GM19238 (cell line): ENCODE measurements around the gene PARD6B.
"Not testable (repeated sequence)": the region's sequence is repeated elsewhere in the genome, so short reads cannot be mapped to it uniquely, and the experiment has no call there.

Experiments
- DNase-seq: peaks from one replicate; pipeline ENCODE4 v3.0.0; 2011; ENCODE audit warnings: low spot score; ENCODE audit not compliant: insufficient read length

PARD6B gene

DNA sequence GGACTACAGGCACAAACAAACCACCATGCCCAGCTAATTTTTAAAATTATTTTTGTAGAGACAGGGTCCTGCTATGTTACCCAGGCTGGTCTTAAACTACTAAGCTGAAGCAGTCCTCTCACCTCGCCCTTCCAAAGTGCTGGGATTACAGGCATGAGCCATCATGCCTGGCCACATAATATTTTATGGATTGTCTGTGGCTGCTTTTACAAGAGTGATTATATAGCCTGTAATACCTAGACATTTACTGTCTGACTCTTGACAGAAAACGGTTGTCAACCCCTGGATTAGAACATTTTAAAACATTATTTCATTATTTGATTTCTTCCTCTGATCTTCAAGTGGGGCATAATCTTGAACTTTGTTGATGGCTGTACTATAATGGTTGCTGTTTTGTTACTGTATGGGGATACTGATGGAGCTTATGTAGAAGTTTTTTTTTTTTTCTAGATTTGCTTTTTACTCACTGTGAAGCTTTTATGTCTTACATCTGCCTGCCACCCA, 14.3 kb downstream of the PARD6B start:
- no peak for DNase-seq

DNA sequence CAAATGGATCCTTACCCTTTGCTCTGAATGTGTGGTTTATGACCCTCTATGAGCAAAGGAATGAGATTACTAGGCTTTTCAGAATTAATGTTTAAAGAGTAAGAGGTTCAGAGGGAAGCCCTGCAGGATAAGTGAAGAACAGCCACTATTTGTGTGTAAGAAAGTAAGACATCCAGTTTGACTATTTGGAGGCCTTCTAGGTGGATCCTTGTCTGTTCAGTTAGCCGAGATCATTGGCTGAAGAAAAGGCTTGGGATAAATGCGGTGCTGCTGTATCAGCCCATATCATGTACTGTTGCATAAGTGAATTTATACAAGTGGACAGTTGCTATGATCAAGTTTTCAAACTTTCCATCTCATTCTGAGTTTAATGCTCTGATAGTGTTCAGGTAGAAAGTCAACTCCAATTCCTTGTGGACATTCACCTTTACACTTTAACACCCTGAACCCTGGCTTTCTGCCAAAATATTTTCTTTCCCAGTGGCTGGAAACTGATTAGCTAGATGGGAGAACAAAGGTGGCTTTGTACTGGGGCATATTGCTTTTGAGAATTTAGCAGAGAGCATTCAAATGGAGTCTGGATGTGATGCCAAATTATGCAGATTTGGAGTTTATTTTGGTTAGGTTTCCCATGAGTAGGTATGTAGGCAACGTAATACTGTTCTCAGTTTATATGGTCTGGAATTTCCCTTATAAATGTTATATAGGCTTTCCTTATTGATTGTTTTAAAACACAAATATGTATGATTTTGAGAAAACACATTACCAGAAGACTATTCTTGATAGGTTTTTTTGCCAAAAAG, 15.0 kb downstream of the PARD6B start:
- no peak for DNase-seq

DNA sequence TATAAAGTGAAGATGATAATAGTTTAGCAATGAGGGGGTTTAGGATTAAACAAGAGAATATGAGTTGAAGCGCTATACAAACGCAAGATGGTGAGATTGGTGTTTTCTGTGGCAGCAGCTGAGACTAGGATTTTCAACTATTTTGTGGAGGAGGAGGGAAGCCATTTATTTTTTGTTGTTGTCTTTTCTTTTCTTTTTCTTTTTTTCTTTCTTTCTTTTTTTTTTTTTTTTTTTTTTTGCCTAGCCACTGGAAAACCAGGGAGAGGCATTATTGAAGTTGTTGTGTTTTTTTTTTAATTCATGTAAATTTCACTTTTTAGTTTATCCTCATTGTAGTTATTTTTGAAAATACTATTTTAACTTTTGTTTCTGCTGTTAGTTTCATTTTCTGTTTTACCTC, 15.9 kb downstream of the PARD6B start:
- DNase-seq = no peak

DNA sequence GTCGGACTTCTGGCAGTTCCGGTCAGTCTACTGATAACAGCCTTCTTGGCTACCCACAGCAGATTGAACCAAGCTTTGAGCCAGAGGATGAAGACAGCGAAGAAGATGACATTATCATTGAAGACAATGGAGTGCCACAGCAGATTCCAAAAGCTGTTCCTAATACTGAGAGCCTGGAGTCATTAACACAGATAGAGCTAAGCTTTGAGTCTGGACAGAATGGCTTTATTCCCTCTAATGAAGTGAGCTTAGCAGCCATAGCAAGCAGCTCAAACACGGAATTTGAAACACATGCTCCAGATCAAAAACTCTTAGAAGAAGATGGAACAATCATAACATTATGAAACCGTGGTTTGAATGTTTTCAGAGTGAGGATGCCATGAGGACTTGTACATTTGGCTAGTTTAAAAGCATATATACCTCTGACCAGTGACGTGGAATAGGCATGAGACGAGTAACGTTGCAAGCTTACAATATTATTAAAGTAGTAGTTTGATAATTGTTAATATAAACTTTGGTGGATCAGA, 18.8 kb downstream of the PARD6B start:
- DNase-seq = no peak

DNA sequence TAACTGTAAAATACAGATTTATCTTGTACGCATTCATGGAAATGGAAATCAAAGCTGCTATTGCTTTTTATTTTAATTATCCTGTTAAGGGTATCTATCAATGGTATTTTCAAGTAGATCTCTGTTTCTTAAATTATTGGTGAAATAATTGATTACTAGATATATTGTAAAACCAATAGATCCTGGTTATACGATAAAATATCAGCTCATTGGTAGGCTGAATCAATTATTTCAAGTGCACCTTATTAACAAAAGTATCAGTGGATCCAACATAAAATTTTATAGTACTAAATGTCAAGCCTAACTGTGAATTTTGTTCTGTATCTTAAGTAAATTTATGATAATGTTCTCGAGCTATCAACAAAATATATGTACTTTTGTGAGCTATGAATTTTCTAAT, 21.8 kb downstream of the PARD6B start:
- DNase-seq = no peak

- DNase-seq = no peak
Measured at GRCh38 chr20:50754420-50754819, 23.0 kb downstream of the PARD6B start.

DNA sequence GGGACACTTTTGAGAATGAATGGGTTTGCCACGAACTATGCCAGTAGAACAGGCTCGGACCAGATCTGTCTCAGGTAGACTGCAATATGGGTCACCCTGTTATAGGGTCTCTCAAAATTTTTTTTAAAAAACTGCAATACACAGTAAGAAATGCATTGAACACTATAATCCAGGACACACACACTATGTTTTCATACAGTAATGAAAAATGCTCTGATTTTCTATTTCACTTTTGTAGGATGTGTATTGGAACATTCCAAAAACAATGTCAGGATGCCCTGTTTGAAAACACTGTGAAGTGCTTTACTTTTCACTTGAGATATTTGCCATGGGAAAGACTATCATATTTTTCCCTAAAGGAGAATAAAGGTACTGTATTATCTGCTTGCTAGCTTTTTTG, 25.1 kb downstream of the PARD6B start:
- DNase-seq = no peak

- DNase-seq = no peak
Measured at GRCh38 chr20:50758469-50758868, 27.1 kb downstream of the PARD6B start.

GRCh38 chr20:50758992-50759391, 27.6 kb downstream of the PARD6B start:
- DNase-seq = no peak

- no peak for DNase-seq
Measured at GRCh38 chr20:50759678-50760077, 28.3 kb downstream of the PARD6B start.

- DNase-seq = no peak
Measured at GRCh38 chr20:50762045-50762422, 30.7 kb downstream of the PARD6B start.

DNA sequence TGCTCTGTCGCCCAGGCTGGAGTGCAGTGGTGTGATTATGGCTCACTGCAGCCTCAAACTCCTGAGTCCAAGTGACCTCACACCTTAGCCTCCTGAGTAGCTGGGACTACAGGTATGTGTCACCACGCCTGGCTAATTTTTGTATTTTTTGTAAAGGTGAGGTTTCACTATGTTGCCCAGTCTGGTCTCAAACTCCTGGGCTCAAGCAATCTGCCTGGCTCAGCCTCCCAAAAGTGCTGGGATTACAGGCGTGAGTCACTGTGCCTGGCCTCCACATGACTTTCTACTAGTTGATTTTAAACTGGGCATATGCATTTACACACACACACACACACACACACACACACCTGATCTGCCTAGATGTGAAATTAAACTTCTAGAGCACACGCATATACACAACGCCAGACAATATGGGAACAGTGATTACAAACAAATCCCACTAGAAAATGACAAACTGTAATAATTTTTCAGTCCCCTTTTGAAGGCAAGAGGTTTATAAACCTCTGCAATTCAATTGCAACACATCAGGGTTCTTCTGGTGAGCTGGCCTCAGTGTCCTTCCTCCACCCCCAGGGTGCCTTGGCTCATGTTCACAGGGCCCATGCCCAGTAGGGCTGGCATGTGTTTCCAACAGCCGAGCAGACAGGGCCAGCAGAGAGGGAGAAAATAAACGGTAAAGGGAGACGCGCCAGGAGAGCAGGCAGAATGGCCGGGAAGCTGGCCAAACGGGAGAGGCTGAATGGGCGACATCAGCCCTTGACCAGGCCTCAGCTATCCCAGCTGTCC, 31.2 kb downstream of the PARD6B start:
- DNase-seq = no peak

DNA sequence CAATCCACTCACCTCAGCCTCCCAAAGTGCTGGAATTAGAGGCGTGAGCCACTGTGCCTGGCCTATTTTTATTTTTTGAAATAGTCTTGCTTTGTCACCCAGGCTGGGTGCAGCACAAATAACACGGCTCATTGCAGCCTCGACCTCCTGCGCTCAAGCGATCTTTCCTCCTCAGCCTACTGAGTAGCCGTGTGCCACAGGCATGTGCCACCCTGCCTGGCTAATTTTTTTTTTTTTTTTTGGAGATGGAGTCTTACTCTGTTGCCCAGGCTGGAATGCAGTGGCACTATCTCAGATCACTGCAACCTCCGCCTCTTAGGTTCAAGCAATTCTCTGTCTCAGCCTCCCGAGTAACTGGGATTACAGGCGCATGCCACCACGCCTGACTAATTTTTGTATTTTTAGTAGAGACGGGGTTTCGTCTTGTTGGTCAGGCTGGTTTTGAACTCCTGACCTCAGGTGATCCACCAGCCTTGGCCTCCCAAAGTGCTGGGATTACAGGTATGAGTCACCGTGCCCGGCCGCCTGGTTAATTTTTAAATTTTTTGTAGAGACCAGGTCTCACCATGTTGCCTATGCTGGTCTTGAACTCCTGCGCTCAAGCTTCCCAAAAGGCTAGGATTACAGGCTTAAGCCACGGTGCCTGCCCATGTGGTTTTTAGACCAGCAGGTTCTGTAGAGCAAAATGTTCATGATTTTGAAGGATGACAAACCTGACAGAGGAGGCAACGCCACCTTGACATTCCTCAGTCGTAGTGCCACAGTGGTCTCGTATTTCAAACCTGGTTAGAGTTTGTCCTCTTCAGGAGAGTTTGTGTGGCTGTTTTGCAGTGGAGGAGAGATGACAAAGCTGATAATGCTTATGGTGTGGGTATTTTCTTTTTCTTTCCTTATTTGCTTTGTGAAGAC, 32.4 kb downstream of the PARD6B start:
- not testable (repeated sequence) for DNase-seq

DNA sequence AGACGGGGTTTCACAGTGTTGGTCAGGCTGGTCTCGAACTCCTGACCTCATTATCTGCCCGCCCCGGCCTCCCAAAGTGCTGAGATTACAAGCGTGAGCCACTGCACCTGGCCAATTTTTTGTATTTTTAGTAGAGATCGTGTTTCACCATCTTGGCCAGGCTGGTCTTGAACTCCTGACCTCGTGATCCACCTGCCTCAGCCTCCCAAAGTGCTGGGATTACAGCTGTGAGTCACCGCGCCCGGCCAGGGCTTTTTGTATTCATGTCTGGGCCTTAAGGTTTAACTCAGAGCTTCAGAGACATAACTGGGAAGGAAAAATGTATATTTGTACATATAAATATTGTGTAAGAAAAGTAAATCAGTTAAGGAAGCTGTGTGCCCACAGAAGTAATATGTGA, 33.9 kb downstream of the PARD6B start:
- DNase-seq = not testable (repeated sequence)

DNA sequence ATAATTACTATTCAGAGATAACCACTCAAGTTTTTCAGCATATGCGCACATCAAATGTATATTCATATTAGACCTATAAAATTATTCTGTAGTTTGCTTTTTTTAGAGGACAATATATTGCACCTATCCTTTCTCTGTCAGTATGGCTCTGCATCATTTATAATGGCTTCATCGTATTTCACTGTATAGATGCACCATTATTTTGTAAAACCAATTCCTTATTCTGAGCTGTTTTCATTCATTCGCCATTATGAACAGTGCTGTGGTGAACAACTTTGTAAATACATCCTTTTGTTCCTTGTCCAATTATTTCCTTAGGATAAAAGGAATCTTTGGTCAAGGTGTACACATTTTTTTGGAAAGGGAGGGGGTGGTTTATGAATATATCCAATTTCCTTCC, 34.3 kb downstream of the PARD6B start:
- no peak for DNase-seq

- DNase-seq = not testable (repeated sequence)
Measured at GRCh38 chr20:50766955-50767809, 35.8 kb downstream of the PARD6B start.

- not testable (repeated sequence) for DNase-seq
Measured at GRCh38 chr20:50768991-50769390, 37.6 kb downstream of the PARD6B start.

DNA sequence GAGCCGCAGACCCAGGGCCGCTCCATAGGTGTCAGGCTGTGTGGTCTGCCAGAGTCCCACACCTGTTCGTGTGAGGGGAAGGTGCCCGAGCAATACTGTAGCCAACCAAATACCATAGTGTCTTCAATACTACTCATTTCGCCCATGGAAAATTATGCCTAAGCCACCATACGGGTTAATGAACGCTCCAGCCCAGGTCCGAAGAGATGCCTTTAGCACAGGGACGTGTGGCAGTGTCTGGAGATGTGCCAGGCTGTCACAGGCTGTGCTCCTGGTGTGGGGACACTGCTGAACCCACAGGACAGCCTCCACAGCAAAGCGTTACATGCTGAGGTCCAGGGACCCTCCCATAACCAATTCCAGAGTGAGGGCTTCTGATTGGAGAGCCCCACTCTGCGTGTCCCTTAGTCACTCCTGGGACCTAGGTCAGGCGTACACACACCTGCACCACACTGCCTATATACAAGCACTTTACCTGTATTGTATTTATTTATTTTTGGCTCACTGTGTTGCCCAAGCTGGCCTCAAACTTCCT, 38.2 kb downstream of the PARD6B start:
- not testable (repeated sequence) for DNase-seq

- DNase-seq = not testable (repeated sequence)
Measured at GRCh38 chr20:50771419-50772080, 40.2 kb downstream of the PARD6B start.
